ENCODE data around the gene CACNA1F.

DNA sequence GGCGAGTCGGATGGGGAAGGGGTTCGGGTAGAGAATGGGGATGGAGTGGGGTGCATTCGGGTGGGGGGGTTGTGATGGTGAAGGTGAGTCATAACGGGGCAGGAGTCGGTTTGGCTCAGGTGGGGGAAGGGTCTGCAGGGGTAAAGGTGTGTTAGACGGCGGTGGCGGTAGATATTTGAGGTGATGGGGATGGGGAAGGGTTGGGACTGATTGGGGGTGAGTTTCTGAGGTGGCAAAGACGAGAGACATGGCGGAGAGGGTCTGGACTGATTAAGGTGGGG, 33.9 kb downstream of the CACNA1F start:
- TF ChIP-seq, protein P1, sequence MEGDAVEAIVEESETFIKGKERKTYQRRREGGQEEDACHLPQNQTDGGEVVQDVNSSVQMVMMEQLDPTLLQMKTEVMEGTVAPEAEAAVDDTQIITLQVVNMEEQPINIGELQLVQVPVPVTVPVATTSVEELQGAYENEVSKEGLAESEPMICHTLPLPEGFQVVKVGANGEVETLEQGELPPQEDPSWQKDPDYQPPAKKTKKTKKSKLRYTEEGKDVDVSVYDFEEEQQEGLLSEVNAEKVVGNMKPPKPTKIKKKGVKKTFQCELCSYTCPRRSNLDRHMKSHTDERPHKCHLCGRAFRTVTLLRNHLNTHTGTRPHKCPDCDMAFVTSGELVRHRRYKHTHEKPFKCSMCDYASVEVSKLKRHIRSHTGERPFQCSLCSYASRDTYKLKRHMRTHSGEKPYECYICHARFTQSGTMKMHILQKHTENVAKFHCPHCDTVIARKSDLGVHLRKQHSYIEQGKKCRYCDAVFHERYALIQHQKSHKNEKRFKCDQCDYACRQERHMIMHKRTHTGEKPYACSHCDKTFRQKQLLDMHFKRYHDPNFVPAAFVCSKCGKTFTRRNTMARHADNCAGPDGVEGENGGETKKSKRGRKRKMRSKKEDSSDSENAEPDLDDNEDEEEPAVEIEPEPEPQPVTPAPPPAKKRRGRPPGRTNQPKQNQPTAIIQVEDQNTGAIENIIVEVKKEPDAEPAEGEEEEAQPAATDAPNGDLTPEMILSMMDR (IDR thresholded peaks at IDR 0.05) = no peak
- TF ChIP-seq POLR2A (IDR thresholded peaks at IDR 0.05) = no peak

Data from thyroid gland (tissue), 4 donors.